Activated naive CD8-positive, alpha-beta T cell treated with anti-CD3 and anti-CD28 coated beads for 36 hours (primary cell): Measurements from ENCODE around the gene TSGA10. TPM values are rescaled to one million over a fixed set of nuclear protein-coding genes. Genes with fewer than 3 reads are reported as not detected.

Experiments used
- DNase-seq: peaks from one replicate; pipeline ENCODE4 v3.0.0; 2021
- H3K27ac Mint-ChIP-seq: one replicate; pipeline ENCODE4 v1.8.0; 2022; ENCODE audit warnings: mild to moderate bottlenecking, moderate library complexity, mixed read lengths
- H3K27me3 Mint-ChIP-seq: one replicate; pipeline ENCODE4 v1.8.0; 2022; ENCODE audit warnings: mild to moderate bottlenecking, mixed read lengths
- H3K36me3 Mint-ChIP-seq: one replicate; pipeline ENCODE4 v1.8.0; 2021; ENCODE audit warnings: mild to moderate bottlenecking, mixed read lengths
- H3K4me1 Mint-ChIP-seq: one replicate; pipeline ENCODE4 v1.8.0; 2021; ENCODE audit warnings: mixed read lengths
- H3K4me3 Mint-ChIP-seq: one replicate; pipeline ENCODE4 v1.8.0; 2022; ENCODE audit warnings: mild to moderate bottlenecking, moderate library complexity, mixed read lengths
- H3K9me3 Mint-ChIP-seq: one replicate; pipeline ENCODE4 v1.8.0; 2022; ENCODE audit warnings: mixed read lengths
- total RNA-seq, 2 experiments: library from RNA; stranded (reverse); gene quantifications; one replicate each; pipeline ENCODE4 v1.2.3, GENCODE V29; 2021

TSGA10 gene
- total RNA-seq, 2 experiments from 2014 or later, result 5.6 to 7.5 TPM

- Mint-ChIP-seq H3K4me1 (no peaks in the 10 kb centered on the region), H3K9me3 (peaks cover 46% of the 10 kb centered on the region), H3K4me3 (no peak overlapping the region), H3K27ac (no peak overlapping the region), H3K27me3 (peaks cover 9% of the 10 kb centered on the region), H3K36me3 (peaks cover 1% of the 10 kb centered on the region)
- DNase-seq, result no peak
These were observed 182.1 kb downstream of the TSGA10 start for GRCh38 chr2:98972582-98973167.

DNA sequence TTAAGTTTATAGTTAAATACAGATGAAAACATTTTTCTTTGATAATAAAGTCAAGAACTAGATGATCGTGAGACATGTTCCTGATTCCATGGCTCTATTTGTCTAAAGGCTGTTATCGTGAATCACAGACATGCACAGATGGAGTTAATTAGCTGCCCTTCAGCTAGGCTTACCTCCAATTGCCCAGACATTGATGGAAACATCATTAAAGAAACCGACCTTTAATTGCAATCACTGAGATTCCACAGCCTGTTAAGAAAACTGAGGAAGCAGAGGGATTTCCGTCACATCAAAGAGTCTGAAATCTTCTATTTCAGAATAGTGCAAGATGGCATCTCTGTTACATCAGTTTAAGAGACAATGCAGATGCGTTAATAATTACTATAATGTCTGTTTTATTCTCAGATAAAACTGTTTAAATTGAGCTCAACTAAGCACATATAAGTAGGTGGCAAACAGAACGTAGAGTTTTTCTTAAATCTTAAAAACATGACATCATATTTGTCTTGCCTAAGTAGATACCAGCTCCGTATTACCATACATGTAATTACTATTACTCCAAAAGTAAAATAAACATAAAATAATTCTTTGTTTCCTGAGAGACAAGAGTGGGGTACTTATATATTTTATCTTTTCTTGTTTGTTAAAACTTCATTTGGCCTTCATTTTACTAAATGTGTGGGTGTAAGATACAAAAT lies 194.8 kb downstream of the TSGA10 start:
- Mint-ChIP-seq H3K4me3 (no peak overlapping the region), H3K27ac (no peak overlapping the region), H3K9me3 (peaks cover 19% of the 10 kb centered on the region), H3K36me3 (no peaks in the 10 kb centered on the region), H3K4me1 (peaks cover 4% of the 10 kb centered on the region), H3K27me3 (no peaks in the 10 kb centered on the region)
- no peak for DNase-seq

- Mint-ChIP-seq H3K36me3 (no peaks in the 10 kb centered on the region), H3K4me1 (no peaks in the 10 kb centered on the region), H3K27ac (no peak overlapping the region), H3K27me3 (peaks cover 19% of the 10 kb centered on the region), H3K4me3 (no peak overlapping the region), H3K9me3 (no peaks in the 10 kb centered on the region)
- DNase-seq, result no peak
These were observed 201.8 kb downstream of the TSGA10 start for GRCh38 chr2:98952966-98953365.

DNA sequence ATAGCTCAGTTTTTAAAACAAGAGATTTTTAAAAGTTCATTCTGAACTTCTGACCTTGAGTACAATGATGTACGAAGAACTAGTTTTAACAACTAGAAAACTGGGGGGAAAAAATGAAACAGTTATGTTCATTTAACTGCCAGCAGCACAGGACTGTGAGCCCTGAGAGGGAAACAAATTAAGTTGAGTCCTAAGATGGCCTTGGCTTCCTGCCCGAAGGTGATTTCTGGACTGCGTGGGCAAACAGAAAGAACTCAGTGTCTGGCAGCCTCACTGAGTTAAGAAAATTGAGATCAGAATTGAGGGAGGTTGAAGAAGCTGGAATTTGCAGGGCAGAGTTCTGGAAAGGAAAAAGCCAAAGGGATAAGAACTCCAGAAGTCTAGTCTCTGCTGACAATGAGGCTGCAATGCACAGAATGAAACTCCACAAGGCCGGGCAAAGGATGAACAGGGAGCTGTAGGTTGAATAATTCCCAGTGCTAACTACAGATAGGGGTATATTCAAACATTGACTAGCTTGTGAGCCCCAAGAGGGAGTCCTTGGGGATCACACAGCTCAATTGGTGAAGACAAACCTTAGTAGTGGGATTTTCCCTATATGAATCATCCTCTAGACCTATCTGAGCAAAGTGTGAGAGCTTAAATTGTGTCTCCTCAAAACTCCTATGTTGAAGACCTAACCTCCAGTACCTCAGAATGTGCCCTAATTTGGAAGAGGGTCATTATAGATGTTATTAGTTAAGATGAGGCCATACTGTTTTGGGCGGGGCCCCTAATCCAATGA lies 205.6 kb downstream of the TSGA10 start:
- no peaks in the 10 kb centered on the region for H3K9me3 Mint-ChIP-seq
- peaks cover 28% of the 10 kb centered on the region for H3K27me3 Mint-ChIP-seq

DNA sequence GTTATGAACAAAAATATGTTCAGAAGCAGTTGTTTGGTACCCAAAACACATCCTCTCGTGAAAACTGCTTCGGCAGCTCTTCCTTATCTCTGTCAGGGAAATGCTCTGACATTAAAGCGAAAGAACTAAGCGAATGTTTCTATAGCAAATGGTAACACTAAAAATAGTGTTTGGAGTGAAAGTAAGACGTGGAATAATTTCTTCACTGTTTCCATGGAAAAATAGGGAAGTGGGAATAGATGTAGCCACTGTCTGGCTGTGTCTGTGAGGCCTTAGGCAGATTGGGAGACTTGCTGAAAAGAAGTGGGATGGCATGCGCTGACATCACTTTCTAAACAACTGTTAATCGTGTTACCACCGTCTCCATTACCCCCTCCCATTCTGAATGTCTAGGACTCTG lies 207.2 kb downstream of the TSGA10 start:
- Mint-ChIP-seq H3K4me1 (no peaks in the 10 kb centered on the region), H3K27ac (no peak overlapping the region), H3K4me3 (no peak overlapping the region), H3K9me3 (no peaks in the 10 kb centered on the region), H3K36me3 (no peaks in the 10 kb centered on the region), H3K27me3 (peaks cover 28% of the 10 kb centered on the region)
- no peak for DNase-seq

More for the DNA sequence above, 205.6 kb downstream of the TSGA10 start:
- no peak overlapping the region for H3K4me3 Mint-ChIP-seq
- H3K4me1 Mint-ChIP-seq, result no peaks in the 10 kb centered on the region
- DNase-seq, result no peak
- H3K27ac Mint-ChIP-seq, result no peak overlapping the region
- no peaks in the 10 kb centered on the region for H3K36me3 Mint-ChIP-seq

Other genes starting within 250 kb of the TSGA10 start
- gene CRACDL, start 218.7 kb downstream of the TSGA10 start, total RNA-seq, result under 1 TPM; 0.30 to 0.33 TPM
- gene C2orf15, start 13.2 kb downstream of the TSGA10 start, total RNA-seq, result 1 to 10 TPM; 1.0 to 1.3 TPM
- gene LIPT1, start within 50 bp of the TSGA10 start, total RNA-seq, result 1 to 10 TPM; 6.4 to 7.1 TPM
- 10 to 100 TPM; 56.8 to 61.2 TPM for gene MITD1, start 26.1 kb upstream of the TSGA10 start, total RNA-seq
- 10 to 100 TPM; 35.8 to 38.0 TPM for gene MRPL30, start 26.2 kb upstream of the TSGA10 start, total RNA-seq
- gene LYG2, start 100.7 kb upstream of the TSGA10 start, total RNA-seq, result not detected
- gene LYG1, start 146.3 kb upstream of the TSGA10 start, total RNA-seq, result under 1 TPM; 0.30 to 0.37 TPM
- gene TXNDC9, start 181.4 kb upstream of the TSGA10 start, total RNA-seq, result 10 to 100 TPM; 30.0 to 31.7 TPM
- gene EIF5B, start 182.4 kb upstream of the TSGA10 start, total RNA-seq, result 10 to 100 TPM; 98.7 to 99.6 TPM